ENCODE measurements around the gene VEGFB. TPM values are rescaled to one million over a fixed set of nuclear protein-coding genes. Genes with fewer than 3 reads are reported as not detected.

VEGFB gene
- total RNA-seq, 4 donors from 2014 or later = 21.7 to 66.8 (median 42.5) TPM

DNA sequence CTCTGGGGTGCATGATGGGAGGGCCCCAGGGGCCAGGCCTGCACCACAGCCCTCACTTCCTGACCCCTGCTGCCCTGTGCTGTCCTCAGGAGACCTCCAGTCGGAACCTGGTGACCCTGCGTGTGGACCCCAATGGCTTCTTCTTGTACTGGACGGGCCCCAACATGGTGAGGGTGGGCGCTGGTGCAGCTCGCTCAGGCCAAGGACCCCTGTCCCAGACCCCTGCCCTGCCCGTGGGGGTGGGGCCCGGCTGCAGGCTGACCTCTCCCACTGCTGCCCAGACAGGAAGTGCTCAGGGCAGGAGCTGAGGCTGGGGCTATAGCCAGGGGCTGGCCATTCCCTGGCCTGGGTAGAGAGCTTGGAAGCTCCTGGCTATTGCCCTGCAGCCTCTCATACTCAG is 19.9 kb downstream of the VEGFB start:
- Histone ChIP-seq H3K27me3 (no peaks in the 10 kb centered on the region), H3K4me1 (peaks cover 0 to 58% (median 13%) of the 10 kb centered on the region in 4 donors), H3K9me3 (no peaks in the 10 kb centered on the region), H3K4me3 (peak overlapping the region in 1 of 4 donors; percentile 78), H3K27ac (peak overlapping the region in 1 of 4 donors; percentile 99), H3K36me3 (peaks cover 0 to 54% (median 0%) of the 10 kb centered on the region in 3 donors)
- TF ChIP-seq, protein P1, sequence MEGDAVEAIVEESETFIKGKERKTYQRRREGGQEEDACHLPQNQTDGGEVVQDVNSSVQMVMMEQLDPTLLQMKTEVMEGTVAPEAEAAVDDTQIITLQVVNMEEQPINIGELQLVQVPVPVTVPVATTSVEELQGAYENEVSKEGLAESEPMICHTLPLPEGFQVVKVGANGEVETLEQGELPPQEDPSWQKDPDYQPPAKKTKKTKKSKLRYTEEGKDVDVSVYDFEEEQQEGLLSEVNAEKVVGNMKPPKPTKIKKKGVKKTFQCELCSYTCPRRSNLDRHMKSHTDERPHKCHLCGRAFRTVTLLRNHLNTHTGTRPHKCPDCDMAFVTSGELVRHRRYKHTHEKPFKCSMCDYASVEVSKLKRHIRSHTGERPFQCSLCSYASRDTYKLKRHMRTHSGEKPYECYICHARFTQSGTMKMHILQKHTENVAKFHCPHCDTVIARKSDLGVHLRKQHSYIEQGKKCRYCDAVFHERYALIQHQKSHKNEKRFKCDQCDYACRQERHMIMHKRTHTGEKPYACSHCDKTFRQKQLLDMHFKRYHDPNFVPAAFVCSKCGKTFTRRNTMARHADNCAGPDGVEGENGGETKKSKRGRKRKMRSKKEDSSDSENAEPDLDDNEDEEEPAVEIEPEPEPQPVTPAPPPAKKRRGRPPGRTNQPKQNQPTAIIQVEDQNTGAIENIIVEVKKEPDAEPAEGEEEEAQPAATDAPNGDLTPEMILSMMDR (IDR thresholded peaks at IDR 0.05) = no peak
- TF ChIP-seq POLR2A (IDR thresholded peaks at IDR 0.05) = no peak
- DNase-seq = no peak

DNA sequence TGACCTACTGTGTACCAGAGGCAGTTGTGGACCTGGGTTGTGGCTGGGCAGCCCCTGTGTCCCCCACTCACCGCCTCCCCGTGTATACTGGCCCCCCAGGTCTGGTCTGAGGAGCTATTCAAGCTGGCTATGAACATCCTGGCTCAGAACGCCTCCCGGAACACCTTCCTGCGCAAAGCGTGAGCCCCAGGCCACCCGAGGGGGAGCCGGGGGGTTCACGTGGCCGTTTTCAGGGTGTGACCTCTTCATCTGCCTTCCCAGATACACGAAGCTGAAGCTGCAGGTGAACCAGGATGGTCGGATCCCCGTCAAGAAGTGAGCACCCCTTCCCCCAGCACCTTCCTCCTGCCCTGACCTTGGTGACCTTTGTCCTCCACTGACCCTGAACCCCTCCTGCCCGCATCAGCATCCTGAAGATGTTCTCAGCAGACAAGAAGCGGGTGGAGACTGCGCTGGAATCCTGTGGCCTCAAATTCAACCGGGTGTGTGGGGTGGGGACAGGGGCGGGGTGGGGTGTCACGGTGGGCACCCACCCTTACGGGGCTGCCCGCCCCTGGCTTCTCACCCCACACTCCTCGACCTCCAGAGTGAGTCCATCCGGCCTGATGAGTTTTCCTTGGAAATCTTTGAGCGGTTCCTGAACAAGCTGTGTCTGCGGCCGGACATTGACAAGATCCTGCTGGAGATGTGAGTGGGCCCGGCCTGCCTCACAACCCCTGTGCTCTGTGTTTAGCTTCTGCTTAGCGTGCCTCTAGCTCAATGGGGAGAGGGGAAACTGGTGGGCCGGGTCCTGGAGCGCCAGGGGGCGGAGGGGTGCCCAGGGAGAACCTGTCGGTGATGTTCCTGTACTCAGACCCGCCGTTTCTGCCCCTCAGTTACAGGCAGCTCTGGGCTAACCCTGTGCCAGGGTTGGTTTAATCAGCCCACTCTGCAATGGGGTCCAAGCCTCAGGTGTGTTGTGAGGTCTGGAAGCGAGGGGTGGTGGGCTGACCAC is 21.0 kb downstream of the VEGFB start:
- no peak overlapping the region for H3K27ac ChIP-seq
- no peaks in the 10 kb centered on the region for H3K9me3 ChIP-seq
- no peak for TF ChIP-seq POLR2A (IDR thresholded peaks at IDR 0.05)
- no peak overlapping the region for H3K4me3 ChIP-seq
- no peaks in the 10 kb centered on the region for H3K27me3 ChIP-seq
- H3K4me1 ChIP-seq = peaks cover 0 to 47% (median 13%) of the 10 kb centered on the region in 4 donors
- no peak for DNase-seq
- peaks cover 0 to 65% (median 0%) of the 10 kb centered on the region in 3 donors for H3K36me3 ChIP-seq

DNA sequence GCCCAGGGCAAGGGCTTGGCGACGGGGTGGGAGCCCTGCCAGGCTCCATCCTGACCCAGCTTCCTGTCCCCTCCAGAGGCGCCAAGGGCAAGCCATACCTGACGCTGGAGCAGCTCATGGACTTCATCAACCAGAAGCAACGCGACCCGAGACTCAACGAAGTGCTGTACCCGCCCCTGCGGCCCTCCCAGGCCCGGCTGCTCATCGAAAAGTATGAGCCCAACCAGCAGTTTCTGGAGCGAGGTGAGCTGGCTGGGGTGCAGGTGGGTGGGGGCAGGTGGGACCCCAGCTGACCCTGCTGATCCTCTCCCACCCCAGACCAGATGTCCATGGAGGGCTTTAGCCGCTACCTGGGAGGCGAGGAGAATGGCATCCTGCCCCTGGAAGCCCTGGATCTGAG is 21.9 kb downstream of the VEGFB start:
- H3K4me3 ChIP-seq = no peak overlapping the region
- DNase-seq = no peak
- H3K36me3 ChIP-seq = peaks cover 0 to 70% (median 0%) of the 10 kb centered on the region in 3 donors
- no peaks in the 10 kb centered on the region for H3K27me3 ChIP-seq
- TF ChIP-seq POLR2A (IDR thresholded peaks at IDR 0.05) = no peak
- TF ChIP-seq, protein P1 (IDR thresholded peaks at IDR 0.05) = no peak
- no peak overlapping the region for H3K27ac ChIP-seq
- peaks cover 0 to 40% (median 10%) of the 10 kb centered on the region in 4 donors for H3K4me1 ChIP-seq
- H3K9me3 ChIP-seq = no peaks in the 10 kb centered on the region

DNA sequence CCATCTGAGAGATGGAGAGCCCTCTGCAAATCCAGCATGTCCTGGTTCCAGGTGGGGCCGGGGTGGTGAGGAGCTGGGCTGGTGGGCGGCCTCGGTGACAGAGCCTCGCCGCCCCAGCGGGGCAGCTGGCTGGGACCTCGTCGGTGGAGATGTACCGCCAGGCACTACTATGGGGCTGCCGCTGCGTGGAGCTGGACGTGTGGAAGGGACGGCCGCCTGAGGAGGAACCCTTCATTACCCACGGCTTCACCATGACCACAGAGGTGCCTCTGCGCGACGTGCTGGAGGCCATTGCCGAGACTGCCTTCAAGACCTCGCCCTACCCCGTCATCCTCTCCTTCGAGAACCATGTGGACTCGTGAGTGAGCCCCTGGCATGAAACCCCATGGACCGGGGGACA is 24.0 kb downstream of the VEGFB start:
- H3K27ac ChIP-seq = no peak overlapping the region
- no peak for DNase-seq
- TF ChIP-seq POLR2A (IDR thresholded peaks at IDR 0.05) = no peak
- H3K36me3 ChIP-seq = peaks cover 0 to 91% (median 0%) of the 10 kb centered on the region in 3 donors
- H3K9me3 ChIP-seq = no peaks in the 10 kb centered on the region
- H3K27me3 ChIP-seq = no peaks in the 10 kb centered on the region
- H3K4me1 ChIP-seq = peaks cover 0 to 35% (median 2%) of the 10 kb centered on the region in 4 donors
- no peak overlapping the region for H3K4me3 ChIP-seq

DNA sequence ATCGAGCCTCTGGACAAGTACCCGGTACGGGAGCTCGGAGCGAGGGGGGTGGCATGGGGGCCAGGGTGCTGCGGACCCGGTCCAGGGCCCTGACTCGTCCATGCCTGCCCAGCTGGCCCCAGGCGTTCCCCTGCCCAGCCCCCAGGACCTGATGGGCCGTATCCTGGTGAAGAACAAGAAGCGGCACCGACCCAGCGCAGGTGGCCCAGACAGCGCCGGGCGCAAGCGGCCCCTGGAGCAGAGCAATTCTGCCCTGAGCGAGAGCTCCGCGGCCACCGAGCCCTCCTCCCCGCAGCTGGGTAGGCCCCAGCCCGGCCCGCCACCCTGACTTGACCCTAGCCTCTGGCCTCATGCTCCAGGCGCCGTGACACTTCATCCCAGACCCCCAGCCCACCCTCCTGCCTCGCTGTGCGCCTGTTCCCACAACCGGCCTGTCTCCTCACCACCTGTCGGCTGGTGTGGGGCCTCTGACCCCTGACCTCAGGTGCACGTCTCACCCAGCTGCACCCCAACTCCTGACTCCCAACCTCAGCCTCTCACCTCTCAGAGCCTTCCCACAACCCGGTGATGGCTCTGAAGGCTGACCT is 24.7 kb downstream of the VEGFB start:
- Histone ChIP-seq H3K27me3 (no peaks in the 10 kb centered on the region), H3K36me3 (peaks cover 0 to 96% (median 0%) of the 10 kb centered on the region in 3 donors)
- TF ChIP-seq, protein P1 (IDR thresholded peaks at IDR 0.05) = no peak
- TF ChIP-seq POLR2A (IDR thresholded peaks at IDR 0.05) = no peak

DNA sequence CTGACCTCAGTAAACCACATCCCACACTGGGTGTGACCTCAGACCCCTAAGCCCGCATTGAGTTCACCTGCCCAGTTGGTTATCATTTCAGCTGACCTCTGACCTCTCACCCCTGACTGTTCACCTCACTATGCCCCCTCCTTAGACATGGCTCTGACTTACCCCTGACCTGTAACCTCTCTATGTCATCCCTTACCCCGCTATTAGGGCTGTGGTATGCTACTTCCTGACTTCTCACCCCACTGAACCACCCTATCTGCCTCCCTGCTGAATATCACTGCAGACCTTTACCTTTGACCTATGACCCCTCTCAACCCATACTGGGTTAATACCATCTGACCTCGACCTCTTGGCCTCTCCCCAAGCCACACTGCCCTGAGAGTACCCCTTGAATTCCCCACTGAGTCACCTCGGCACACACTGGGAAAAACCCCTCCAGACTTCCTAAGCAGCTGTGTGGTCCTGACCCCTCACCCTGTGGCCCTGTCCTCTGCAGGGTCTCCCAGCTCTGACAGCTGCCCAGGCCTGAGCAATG is 25.2 kb downstream of the VEGFB start:
- no peaks in the 10 kb centered on the region for H3K27me3 ChIP-seq
- H3K9me3 ChIP-seq = no peaks in the 10 kb centered on the region
- DNase-seq = no peak
- H3K4me1 ChIP-seq = peaks cover 0 to 34% (median 0%) of the 10 kb centered on the region in 4 donors
- peaks cover 0 to 96% (median 0%) of the 10 kb centered on the region in 3 donors for H3K36me3 ChIP-seq
- H3K4me3 ChIP-seq = no peak overlapping the region
- no peak overlapping the region for H3K27ac ChIP-seq
- TF ChIP-seq, protein P1 (IDR thresholded peaks at IDR 0.05) = no peak
- no peak for TF ChIP-seq POLR2A (IDR thresholded peaks at IDR 0.05)

More for the DNA sequence above, 24.7 kb downstream of the VEGFB start:
- no peak for DNase-seq
- Histone ChIP-seq H3K4me1 (peaks cover 0 to 35% (median 0%) of the 10 kb centered on the region in 4 donors), H3K4me3 (no peak overlapping the region), H3K27ac (no peak overlapping the region), H3K9me3 (no peaks in the 10 kb centered on the region)

All from Peyer's patch (tissue), 4 donors.